WERI-Rb-1 (cell line): ENCODE measurements around the gene USF3.

Experiments used
- DNase-seq: peaks from one replicate; pipeline ENCODE4 v3.0.0-alpha.2; 2020
- H3K27ac ChIP-seq: fragments of 250-450 bp; sonication (Bioruptor Pico); 2 replicates; pipeline ENCODE4 v1.5.1; 2020; ENCODE audit warnings: mild to moderate bottlenecking, moderate library complexity
- H3K27me3 ChIP-seq: fragments of 250-450 bp; sonication (Bioruptor Pico); 2 replicates; pipeline ENCODE4 v1.5.1; 2021; ENCODE audit warnings: mild to moderate bottlenecking, low read depth, moderate library complexity; ENCODE audit not compliant: insufficient read depth, severe bottlenecking
- H3K36me3 ChIP-seq: fragments of 250-450 bp; sonication (Bioruptor Pico); 2 replicates; pipeline ENCODE4 v1.5.1; 2020; ENCODE audit warnings: mild to moderate bottlenecking, moderate library complexity
- H3K4me3 ChIP-seq: 2 replicates; pipeline ENCODE4 v1.5.1; 2011; ENCODE audit warnings: low read depth, mild to moderate bottlenecking, control low read depth, low read length
- H3K9me3 ChIP-seq: fragments of 250-450 bp; sonication (Bioruptor Pico); 2 replicates; pipeline ENCODE4 v1.5.1; 2021; ENCODE audit warnings: mild to moderate bottlenecking, moderate library complexity; ENCODE audit not compliant: severe bottlenecking
- TF ChIP-seq, protein P1 (sequence below): IDR thresholded peaks from 2 replicates; pipeline ENCODE4 v1.5.1; 2011; ENCODE audit warnings: low read depth, mild to moderate bottlenecking, control low read depth, inconsistent platforms, low read length

USF3 gene

DNA sequence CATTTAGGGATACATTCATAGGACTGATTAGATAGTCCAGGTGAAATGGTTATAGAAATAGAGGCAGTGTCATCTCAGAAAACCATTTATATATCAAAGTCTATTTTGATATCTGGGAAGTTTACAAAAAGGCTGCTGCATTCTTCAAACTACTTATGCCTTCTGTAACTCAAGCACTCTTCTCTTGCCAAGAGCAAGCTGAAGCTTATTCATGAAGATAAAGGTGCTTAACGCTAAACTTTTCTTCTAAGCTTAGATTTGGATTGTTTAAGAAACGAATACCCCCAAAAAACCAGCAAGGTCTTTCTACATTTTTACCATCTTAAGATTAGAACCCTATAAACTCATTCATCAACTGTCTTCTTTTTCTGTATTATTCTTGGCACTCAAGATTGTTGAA, 23.3 kb upstream of the USF3 start:
- Histone ChIP-seq H3K36me3 (peaks cover 37% of the 10 kb centered on the region), H3K9me3 (no peaks in the 10 kb centered on the region), H3K27me3 (no peaks in the 10 kb centered on the region), H3K4me3 (no peak overlapping the region), H3K27ac (no peak overlapping the region)
- TF ChIP-seq, protein P1, sequence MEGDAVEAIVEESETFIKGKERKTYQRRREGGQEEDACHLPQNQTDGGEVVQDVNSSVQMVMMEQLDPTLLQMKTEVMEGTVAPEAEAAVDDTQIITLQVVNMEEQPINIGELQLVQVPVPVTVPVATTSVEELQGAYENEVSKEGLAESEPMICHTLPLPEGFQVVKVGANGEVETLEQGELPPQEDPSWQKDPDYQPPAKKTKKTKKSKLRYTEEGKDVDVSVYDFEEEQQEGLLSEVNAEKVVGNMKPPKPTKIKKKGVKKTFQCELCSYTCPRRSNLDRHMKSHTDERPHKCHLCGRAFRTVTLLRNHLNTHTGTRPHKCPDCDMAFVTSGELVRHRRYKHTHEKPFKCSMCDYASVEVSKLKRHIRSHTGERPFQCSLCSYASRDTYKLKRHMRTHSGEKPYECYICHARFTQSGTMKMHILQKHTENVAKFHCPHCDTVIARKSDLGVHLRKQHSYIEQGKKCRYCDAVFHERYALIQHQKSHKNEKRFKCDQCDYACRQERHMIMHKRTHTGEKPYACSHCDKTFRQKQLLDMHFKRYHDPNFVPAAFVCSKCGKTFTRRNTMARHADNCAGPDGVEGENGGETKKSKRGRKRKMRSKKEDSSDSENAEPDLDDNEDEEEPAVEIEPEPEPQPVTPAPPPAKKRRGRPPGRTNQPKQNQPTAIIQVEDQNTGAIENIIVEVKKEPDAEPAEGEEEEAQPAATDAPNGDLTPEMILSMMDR: no peak
- no peak for DNase-seq

DNA sequence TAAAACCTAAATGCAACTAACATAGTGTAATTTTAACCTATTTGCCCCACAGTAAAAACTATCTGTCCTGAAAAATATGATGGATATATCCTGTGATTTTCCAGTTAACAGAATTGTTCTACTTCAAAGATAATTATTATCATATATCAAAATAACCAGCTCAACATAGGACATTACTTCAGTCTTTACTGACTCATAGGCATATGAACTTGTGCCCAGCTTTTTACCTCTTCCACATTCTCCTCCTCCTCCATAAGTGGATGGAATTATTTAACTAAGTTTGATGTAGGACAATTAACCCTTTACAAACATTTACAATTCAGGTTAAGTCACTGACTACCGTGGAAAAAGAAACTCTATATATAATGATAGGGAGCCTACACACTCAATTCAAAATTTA, 22.9 kb upstream of the USF3 start:
- Histone ChIP-seq H3K36me3 (peaks cover 35% of the 10 kb centered on the region), H3K4me3 (no peak overlapping the region), H3K27me3 (no peaks in the 10 kb centered on the region), H3K27ac (no peak overlapping the region), H3K9me3 (no peaks in the 10 kb centered on the region)
- no peak for DNase-seq
- TF ChIP-seq, protein P1: no peak

DNA sequence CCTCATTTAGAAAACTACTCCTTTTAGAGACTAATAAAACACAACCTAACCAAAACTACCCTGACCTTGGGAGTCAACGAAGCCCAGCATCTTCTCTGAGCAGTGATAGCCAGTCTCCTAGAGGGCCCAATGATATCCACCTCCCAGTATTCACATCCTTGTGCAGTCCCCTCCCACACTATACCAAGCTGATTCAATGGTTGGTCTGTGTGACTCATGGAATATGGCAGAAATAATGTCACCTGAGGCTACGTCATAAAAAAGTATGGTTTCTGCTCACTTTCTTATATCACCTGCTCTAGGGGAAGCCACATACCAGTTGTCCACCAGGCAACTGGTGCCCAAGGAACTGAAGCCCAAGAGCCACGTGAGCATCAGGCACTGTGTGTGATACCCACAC, 21.4 kb upstream of the USF3 start:
- Histone ChIP-seq H3K4me3 (no peak overlapping the region), H3K36me3 (peaks cover 25% of the 10 kb centered on the region), H3K27ac (no peak overlapping the region), H3K9me3 (no peaks in the 10 kb centered on the region), H3K27me3 (no peaks in the 10 kb centered on the region)
- TF ChIP-seq, protein P1: no peak
- DNase-seq: no peak

DNA sequence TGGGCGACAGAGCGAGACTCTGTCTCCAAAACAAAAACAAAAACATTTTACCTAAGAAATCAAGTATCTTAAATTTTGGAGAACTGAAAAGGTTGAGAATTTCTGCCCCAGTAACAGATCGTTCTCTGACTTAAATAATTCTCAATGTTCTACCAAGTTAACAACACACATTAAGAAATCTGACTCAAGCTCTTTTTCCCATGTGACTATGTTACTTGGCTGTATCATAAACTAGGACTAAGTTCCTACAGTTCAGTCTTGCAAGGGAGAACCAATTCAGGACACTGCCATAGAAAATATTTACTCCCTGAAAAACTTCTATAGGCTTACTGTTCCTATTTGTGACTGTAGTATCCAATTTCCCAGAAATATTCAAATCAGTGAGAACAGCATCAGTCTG, 20.9 kb upstream of the USF3 start:
- no peaks in the 10 kb centered on the region for H3K9me3 ChIP-seq
- no peaks in the 10 kb centered on the region for H3K27me3 ChIP-seq
- peaks cover 20% of the 10 kb centered on the region for H3K36me3 ChIP-seq
- TF ChIP-seq, protein P1: no peak
- no peak overlapping the region for H3K27ac ChIP-seq
- DNase-seq: no peak
- H3K4me3 ChIP-seq: no peak overlapping the region

DNA sequence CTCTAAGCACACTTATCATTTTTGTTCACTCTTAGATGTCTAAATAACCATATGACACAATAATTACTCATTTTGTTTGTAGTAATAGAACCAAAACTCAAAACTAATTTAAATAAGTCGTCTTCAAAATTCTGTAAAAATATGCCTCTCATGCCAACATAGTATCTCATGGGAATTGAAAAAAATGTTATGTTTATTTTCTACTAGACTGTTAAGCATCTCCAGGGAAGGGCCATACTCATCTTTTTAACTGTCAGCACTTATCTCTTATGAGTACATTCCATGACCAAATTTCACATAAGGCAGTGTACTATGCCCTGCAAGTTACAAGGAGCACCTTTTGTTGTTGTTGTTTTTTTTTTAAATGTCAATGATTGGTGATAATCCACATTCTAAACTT, 18.3 kb upstream of the USF3 start:
- TF ChIP-seq, protein P1: no peak

DNA sequence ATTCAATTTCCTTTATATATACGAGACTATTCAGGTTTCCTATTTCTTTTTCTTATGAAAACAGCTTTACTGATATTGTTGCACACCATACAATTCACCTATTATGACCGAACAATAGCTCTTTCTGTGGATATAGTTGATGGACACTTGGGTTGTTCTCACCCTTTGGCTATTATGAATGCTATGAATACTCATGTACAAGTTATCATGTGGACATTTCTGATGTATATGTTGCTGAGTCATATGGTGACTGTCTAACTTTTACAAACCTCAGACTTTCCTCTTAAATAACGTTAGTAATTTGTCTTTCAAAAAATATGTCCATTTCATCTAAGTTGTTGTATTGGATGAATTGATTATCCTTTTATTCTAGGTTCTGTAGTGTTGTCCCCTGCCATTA, 15.7 kb upstream of the USF3 start:
- Histone ChIP-seq H3K9me3 (no peaks in the 10 kb centered on the region), H3K27me3 (no peaks in the 10 kb centered on the region), H3K36me3 (no peaks in the 10 kb centered on the region), H3K27ac (no peak overlapping the region), H3K4me3 (no peak overlapping the region)
- no peak for DNase-seq
- TF ChIP-seq, protein P1: no peak

More for the DNA sequence above, 18.3 kb upstream of the USF3 start:
- no peak for DNase-seq
- H3K27me3 ChIP-seq: no peaks in the 10 kb centered on the region
- no peak overlapping the region for H3K27ac ChIP-seq
- no peaks in the 10 kb centered on the region for H3K9me3 ChIP-seq
- H3K36me3 ChIP-seq: peaks cover 2% of the 10 kb centered on the region; the same call in 1 of the 2 replicates
- no peak overlapping the region for H3K4me3 ChIP-seq
